Superior temporal gyrus (tissue), 1 donor: ENCODE data around the gene DAD1.

Experiments
- DNase-seq: peaks from one replicate; pipeline ENCODE4 v3.0.0-alpha.2; 2016; ENCODE audit errors: extremely low spot score

Gene DAD1

GRCh38 chr14:22517117-22517720, 71.8 kb downstream of the DAD1 start:
- no peak for DNase-seq

DNA sequence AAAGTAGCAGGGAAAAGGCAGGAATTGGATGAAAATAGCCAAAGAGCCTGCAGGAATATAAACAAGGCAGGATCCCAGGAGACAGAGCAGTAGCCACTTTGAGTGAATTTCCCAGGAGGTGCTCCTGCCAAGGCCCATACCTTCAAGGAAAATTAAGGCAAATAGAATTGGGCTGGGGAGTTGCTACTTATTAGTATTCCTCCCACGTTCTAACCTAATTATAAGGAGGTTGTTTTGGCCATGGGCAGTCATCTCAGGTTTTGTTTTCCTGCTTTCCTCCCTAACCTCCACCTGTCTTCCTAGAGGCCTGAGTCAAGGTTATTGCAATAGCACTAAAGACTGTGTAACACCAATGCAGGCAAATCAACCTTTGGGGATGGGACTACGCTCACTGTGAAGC, 73.1 kb downstream of the DAD1 start:
- no peak for DNase-seq
